HepG2 (cell line): ENCODE data around the gene PDILT. TPM values are rescaled to one million over a fixed set of nuclear protein-coding genes. Genes with fewer than 3 reads are reported as not detected.

Experiments used
- CERS6 ChIP-seq: sonication (generic); formaldehyde crosslinking; IDR thresholded peaks from 2 replicates; pipeline ENCODE4 v1.5.0; 2020; ENCODE audit warnings: missing genetic modification reagents
- ELF3 ChIP-seq: IDR thresholded peaks from 2 replicates; pipeline ENCODE4 v1.6.1; 2016; ENCODE audit warnings: missing genetic modification reagents, missing compliant biosample characterization
- HINFP ChIP-seq: sonication (generic); formaldehyde crosslinking; IDR thresholded peaks from 2 replicates; pipeline ENCODE4 v1.4.0; 2020; ENCODE audit warnings: low read depth, mild to moderate bottlenecking, missing genetic modification reagents
- HNF1A ChIP-seq, 2 experiments: sonication (generic) in 1 of 2; formaldehyde crosslinking in 1 of 2; IDR thresholded peaks; 2 replicates each; pipeline versions ENCODE4 v1.4.0 to v1.6.1; 2016 to 2020; ENCODE audit warnings: borderline replicate concordance in 1 of 2, low read depth in 1 of 2, mild to moderate bottlenecking in 1 of 2, missing genetic modification reagents in 1 of 2
- KAT7 ChIP-seq: IDR thresholded peaks from 2 replicates; pipeline ENCODE4 v1.6.1; 2018; ENCODE audit warnings: borderline replicate concordance, missing compliant biosample characterization
- NCOA5 ChIP-seq: sonication (generic); formaldehyde crosslinking; IDR thresholded peaks from 2 replicates; pipeline ENCODE4 v1.4.0; 2020; ENCODE audit warnings: missing genetic modification reagents
- NCOR1 ChIP-seq: fragments of 200-600 bp; sonication (generic); IDR thresholded peaks from 2 replicates; pipeline ENCODE4 v1.7.0; 2017; ENCODE audit warnings: antibody characterized with exemption, low read length, borderline replicate concordance
- RARA ChIP-seq: IDR thresholded peaks from 2 replicates; pipeline ENCODE4 v1.6.1; 2016; ENCODE audit warnings: missing genetic modification reagents, missing compliant biosample characterization
- SMYD3 ChIP-seq: sonication (generic); formaldehyde crosslinking; IDR thresholded peaks from 2 replicates; pipeline ENCODE4 v1.8.1; 2023; ENCODE audit warnings: mild to moderate bottlenecking, missing genetic modification reagents
- SNAI1 ChIP-seq: sonication (generic); formaldehyde crosslinking; IDR thresholded peaks from 2 replicates; pipeline ENCODE4 v1.5.0; 2020; ENCODE audit warnings: mild to moderate bottlenecking, missing genetic modification reagents, borderline replicate concordance
- SRSF4 ChIP-seq: fragments of 200-400 bp; formaldehyde crosslinking; IDR thresholded peaks from one replicate; pipeline ENCODE4 v1.6.1; 2018; ENCODE audit warnings: mild to moderate bottlenecking, low read depth, low read length, moderate library complexity; ENCODE audit not compliant: poor library complexity, severe bottlenecking
- USF2 ChIP-seq, 2 experiments: sonication (generic) in 1 of 2; formaldehyde crosslinking in 1 of 2; IDR thresholded peaks; 2 replicates each; pipeline versions ENCODE4 v1.5.1 to v1.6.1; 2011 to 2020; ENCODE audit warnings: borderline replicate concordance in 1 of 2, low read depth in 1 of 2, low read length in 1 of 2, mild to moderate bottlenecking in 1 of 2, missing genetic modification reagents in 1 of 2, moderate library complexity in 1 of 2
- ZBTB46 ChIP-seq: sonication (generic); formaldehyde crosslinking; IDR thresholded peaks from 2 replicates; pipeline ENCODE4 v1.4.0; 2020; ENCODE audit warnings: mild to moderate bottlenecking, missing genetic modification reagents, borderline replicate concordance
- ZNF260 ChIP-seq: sonication (generic); formaldehyde crosslinking; IDR thresholded peaks from 2 replicates; pipeline ENCODE4 v1.4.0; 2020; ENCODE audit warnings: missing genetic modification reagents, low read depth, mild to moderate bottlenecking, borderline replicate concordance
- ZNF264 ChIP-seq: sonication (generic); formaldehyde crosslinking; IDR thresholded peaks from 2 replicates; pipeline ENCODE4 v1.4.0; 2020; ENCODE audit warnings: missing genetic modification reagents
- ZNF354B ChIP-seq: sonication (generic); formaldehyde crosslinking; IDR thresholded peaks from 2 replicates; pipeline ENCODE4 v1.8.0; 2022; ENCODE audit warnings: mild to moderate bottlenecking, missing genetic modification reagents
- ZNF737 ChIP-seq: sonication (generic); formaldehyde crosslinking; IDR thresholded peaks from 2 replicates; pipeline ENCODE4 v1.5.0; 2020; ENCODE audit warnings: missing genetic modification reagents, mild to moderate bottlenecking, borderline replicate concordance
- polyA plus RNA-seq, 8 experiments: library from polyadenylated mRNA; depleted of rRNA in 3 of 8; stranded (reverse) in 7 of 8; unstranded in 1 of 8; fragments of >200 nt; fragmentation: Illumina TruSeq in 4 of 8; extraction: Trizol in 4 of 8; gene quantifications; 2 replicates each; pipeline versions ENCODE4 v1.2.1 to v1.2.3, GENCODE V29; 2011 to 2016; ENCODE audit warnings: low read depth in 4 of 8, missing spikeins in 1 of 8, mixed read lengths in 1 of 8; ENCODE audit not compliant: insufficient read depth in 1 of 8
- total RNA-seq, 5 experiments: library from RNA; depleted of rRNA; stranded (reverse); fragments of >200 nt; fragmentation: Illumina TruSeq; extraction: Trizol; gene quantifications; 2 replicates each; pipeline ENCODE4 v1.2.3, GENCODE V29; 2016; ENCODE audit warnings: low read depth in 1 of 5

Gene PDILT
- total and polyA plus RNA-seq, 2 of the 13 experiments (the other 11 are each of a cell fraction or from before 2014, with no cell fraction given): not detected

GRCh38 chr16:20397468-20398074, 7.0 kb downstream of the PDILT start (continued):
- TF ChIP-seq ZBTB46 (CRISPR knock-in tag): no peak
- TF ChIP-seq SNAI1 (CRISPR knock-in tag): no peak
- TF ChIP-seq HNF1A (IDR thresholded peaks at IDR 0.05; ENCODE audit: low read depth): 0 out of 2 replicates have a peak, but pooled peaks have one; percentile 19
- peak; percentile 46; the same call in 1 of the 2 replicates for TF ChIP-seq HNF1A (CRISPR knock-in tag; IDR thresholded peaks at IDR 0.05; ENCODE audit: borderline replicate concordance)
- no peak for TF ChIP-seq SRSF4
- TF ChIP-seq SMYD3 (CRISPR knock-in tag): no peak
- TF ChIP-seq HINFP (CRISPR knock-in tag): no peak
- TF ChIP-seq RARA (CRISPR knock-in tag): peak; percentile 70
- TF ChIP-seq ZNF264 (CRISPR knock-in tag): peak; percentile 71
- no peak for TF ChIP-seq NCOA5
- peak; percentile 34 for TF ChIP-seq ELF3 (CRISPR knock-in tag)
- TF ChIP-seq CERS6: no peak
- TF ChIP-seq KAT7: no peak
- TF ChIP-seq ZNF354B (CRISPR knock-in tag): no peak
- no peak for TF ChIP-seq USF2 (IDR thresholded peaks at IDR 0.05; ENCODE audit: low read depth, low read length)
- no peak for TF ChIP-seq USF2 (CRISPR knock-in tag; IDR thresholded peaks at IDR 0.05; ENCODE audit: borderline replicate concordance)
- no peak; the same call in none of the 2 replicates for TF ChIP-seq NCOR1
- TF ChIP-seq ZNF260: no peak
- no peak for TF ChIP-seq ZNF737
